ENCODE measurements around the gene OAS2. TPM values are rescaled to one million over a fixed set of nuclear protein-coding genes. Genes with fewer than 3 reads are reported as not detected.
A peak's percentile ranks its signal among the peaks of the same experiment; 100 is the strongest.

OAS2 gene
- total and polyA plus RNA-seq, 2 experiments from 2014 or later = 0.50 TPM; not detected in 1

- Histone ChIP-seq H3K9me2 (replicated peaks; ENCODE audit: insufficient read depth) (no peaks in the 10 kb centered on the region), H3K4me3 (no peak overlapping the region), H2AFZ (no peak overlapping the region), H3K27ac (no peak overlapping the region), H3K79me2 (no peaks in the 10 kb centered on the region), H3K9me3 (ENCODE audit: low read depth) (no peaks in the 10 kb centered on the region), H4K20me1 (ENCODE audit: insufficient read depth, poor library complexity, severe bottlenecking) (no peaks in the 10 kb centered on the region), H3K4me1 (ENCODE audit: insufficient read depth) (no peaks in the 10 kb centered on the region), H3K27me3 (no peaks in the 10 kb centered on the region), H3K4me2 (no peak overlapping the region), H3K36me3 (replicated peaks; ENCODE audit: insufficient read depth, low read depth) (no peaks in the 10 kb centered on the region)
- 65% methylated on average over 1 of the region's 1 CpG for WGBS (ENCODE audit: low lambda C conversion rate, missing lambda C conversion rate)
- no peak for TF ChIP-seq CTCF (IDR thresholded peaks at IDR 0.05; ENCODE audit: poor library complexity)
- TF ChIP-seq EZH2phosphoT487 (IDR thresholded peaks at IDR 0.05; ENCODE audit: low read depth, severe bottlenecking, unreplicated experiment) = no peak
- DNase-seq (ENCODE audit: low spot score) = no peak
Measured at GRCh38 chr12:112936264-112936663, 42.1 kb upstream of the OAS2 start.

- DNase-seq (ENCODE audit: low spot score) = no peak
Measured at GRCh38 chr12:112936927-112937326, 41.4 kb upstream of the OAS2 start.

GRCh38 chr12:112937741-112938719, 40.3 kb upstream of the OAS2 start, which contains the start of gene OAS3:
Gene OAS3, plus strand, starts transcription at chr12:112938474. Its CDS starts 57 bp downstream, at chr12:112938531.
- 20% methylated on average over 48 of the region's 50 CpGs for WGBS (ENCODE audit: low lambda C conversion rate, missing lambda C conversion rate)

More at GRCh38 chr12:112936927-112937326, 41.4 kb upstream of the OAS2 start:
- Histone ChIP-seq H3K4me1 (ENCODE audit: insufficient read depth) (no peaks in the 10 kb centered on the region), H4K20me1 (ENCODE audit: insufficient read depth, poor library complexity, severe bottlenecking) (no peaks in the 10 kb centered on the region), H3K27ac (no peak overlapping the region), H3K4me3 (no peak overlapping the region), H3K4me2 (no peak overlapping the region), H2AFZ (no peak overlapping the region), H3K9me2 (replicated peaks; ENCODE audit: insufficient read depth) (no peaks in the 10 kb centered on the region), H3K9me3 (ENCODE audit: low read depth) (no peaks in the 10 kb centered on the region), H3K79me2 (no peaks in the 10 kb centered on the region), H3K27me3 (no peaks in the 10 kb centered on the region), H3K36me3 (replicated peaks; ENCODE audit: insufficient read depth, low read depth) (no peaks in the 10 kb centered on the region)
- TF ChIP-seq EZH2phosphoT487 (IDR thresholded peaks at IDR 0.05; ENCODE audit: low read depth, severe bottlenecking, unreplicated experiment) (no peak), EZH2 (IDR thresholded peaks at IDR 0.05; ENCODE audit: borderline replicate concordance) (no peak), CTCF (IDR thresholded peaks at IDR 0.05; ENCODE audit: poor library complexity) (no peak)
- 74% methylated on average over 2 of the region's 2 CpGs for WGBS (ENCODE audit: low lambda C conversion rate, missing lambda C conversion rate)

More at GRCh38 chr12:112937741-112938719, 40.3 kb upstream of the OAS2 start, which contains the start of gene OAS3:
- no peaks in the 10 kb centered on the region for H3K4me1 ChIP-seq (ENCODE audit: insufficient read depth)
- H2AFZ ChIP-seq = peak within 1 kb of the TSS; percentile 92
- peak within 1 kb of the TSS; percentile 92 for H3K4me2 ChIP-seq
- no peaks in the 10 kb centered on the region for H3K27me3 ChIP-seq
- no peaks in the 10 kb centered on the region for H3K36me3 ChIP-seq (replicated peaks; ENCODE audit: insufficient read depth, low read depth)
- TF ChIP-seq EZH2phosphoT487 (IDR thresholded peaks at IDR 0.05; ENCODE audit: low read depth, severe bottlenecking, unreplicated experiment) (no peak), EZH2 (IDR thresholded peaks at IDR 0.05; ENCODE audit: borderline replicate concordance) (no peak), CTCF (IDR thresholded peaks at IDR 0.05; ENCODE audit: poor library complexity) (no peak)
- peak within 1 kb of the TSS; percentile 81 for H3K27ac ChIP-seq
- H3K79me2 ChIP-seq = no peaks in the 10 kb centered on the region
- no peaks in the 10 kb centered on the region for H4K20me1 ChIP-seq (ENCODE audit: insufficient read depth, poor library complexity, severe bottlenecking)
- H3K9me3 ChIP-seq (ENCODE audit: low read depth) = no peaks in the 10 kb centered on the region
- peak within 1 kb of the TSS; percentile 40 for H3K4me3 ChIP-seq
- DNase-seq (ENCODE audit: low spot score) = peak; percentile 87
- no peaks in the 10 kb centered on the region for H3K9me2 ChIP-seq (replicated peaks; ENCODE audit: insufficient read depth)

Data from hepatocyte (in vitro differentiated cells).